HCT116 (cell line): ENCODE results near the gene SNRPA. TPM values are rescaled to one million over a fixed set of nuclear protein-coding genes. Genes with fewer than 3 reads are reported as not detected.

ENCODE experiments used
- ATAC-seq: fragments of 200-7000 bp; cut with Tn5 transposase; 2 replicates; pipeline ENCODE4 v1.9.1; 2020; ENCODE audit warnings: mild to moderate bottlenecking, moderate library complexity
- BruUV-seq: library from RNA; stranded (reverse); fragments of 400-500 nt; replicated peaks from 2 replicates; lab custom pipeline; 2021; lab: Mats Ljungman, UMichigan
- CTCF ChIA-PET: fragments of 300-600 bp; sonication (Branson Sonifier 250); formaldehyde crosslinking; loops from one replicate; lab custom pipeline; 2021; ENCODE audit warnings: antibody characterized with exemption; lab: Charles Lee
- POLR2A ChIA-PET: fragments of 300-600, 350-600 bp; sonication (Branson Sonifier 250); formaldehyde crosslinking; loops from one replicate; lab custom pipeline; 2021; ENCODE audit warnings: antibody characterized with exemption; lab: Charles Lee
- RAD21 ChIA-PET, 2 experiments: fragments of 300-600 bp; sonication (Branson Sonifier 250); formaldehyde crosslinking; loops; one replicate each; lab custom pipeline; 2023; ENCODE audit warnings: low total read pairs in 2 of 2; ENCODE audit not compliant: uncharacterized antibody in 2 of 2, unreplicated experiment in 2 of 2, low non-redundant PET in 1 of 2; lab: Charles Lee
- DNase-seq: peaks from one replicate; pipeline ENCODE4 v3.0.0-alpha.2; 2010; ENCODE audit warnings: low read depth, low spot score
- H2AFZ ChIP-seq: fragments of 200-600 bp; shearing (Covaris generic), sonication (generic); 2 replicates; pipeline ENCODE4 v1.6.1; 2017; ENCODE audit warnings: low read depth, mixed run types, mixed read lengths, antibody characterized with exemption, low read length; ENCODE audit not compliant: poor library complexity, severe bottlenecking
- H3K27ac ChIP-seq: 2 replicates; pipeline ENCODE4 v1.5.1; 2012; ENCODE audit warnings: low read depth, low read length
- H3K27me3 ChIP-seq: fragments of 200-600 bp; sonication (generic); 2 replicates; pipeline ENCODE4 v1.6.1; 2016; ENCODE audit warnings: mixed run types, low read length, mixed read lengths; ENCODE audit not compliant: insufficient read depth
- H3K36me3 ChIP-seq, 2 experiments: fragments of 200-500 bp in 1 of 2; fragments of 200-600 bp in 1 of 2; sonication (Bioruptor generic) in 1 of 2; sonication (generic) in 1 of 2; 2 replicates each; pipeline versions ENCODE4 v1.5.1 to v1.6.1; 2014 to 2016; ENCODE audit warnings: low read length in 2 of 2, inconsistent platforms in 1 of 2, mixed read lengths in 1 of 2, mixed run types in 1 of 2; ENCODE audit not compliant: insufficient read depth in 2 of 2, control insufficient read depth in 1 of 2
- H3K4me1 ChIP-seq, 2 experiments: fragments of 200-600 bp in 1 of 2; sonication (generic) in 1 of 2; 2 replicates each; pipeline versions ENCODE4 v1.5.1 to v1.6.1; 2012 to 2017; ENCODE audit warnings: low read length in 2 of 2, inconsistent platforms in 1 of 2, mild to moderate bottlenecking in 1 of 2, mixed read lengths in 1 of 2, mixed run types in 1 of 2, moderate library complexity in 1 of 2; ENCODE audit not compliant: insufficient read depth in 2 of 2, control insufficient read depth in 1 of 2
- H3K4me2 ChIP-seq: fragments of 200-600 bp; sonication (generic); 2 replicates; pipeline ENCODE4 v1.6.1; 2017; ENCODE audit warnings: mixed run types, low read length, mixed read lengths
- H3K4me3 ChIP-seq, 2 experiments: fragments of 200-600 bp in 1 of 2; sonication (generic) in 1 of 2; replicated peaks in 1 of 2; 2 replicates each; pipeline ENCODE4 v1.5.1; 2011 to 2016; ENCODE audit warnings: low read length in 2 of 2, control low read depth in 1 of 2, low read depth in 1 of 2, mild to moderate bottlenecking in 1 of 2, mixed read lengths in 1 of 2, mixed run types in 1 of 2
- H3K79me2 ChIP-seq: fragments of 200-600 bp; sonication (generic); 2 replicates; pipeline ENCODE4 v1.6.1; 2017; ENCODE audit warnings: mild to moderate bottlenecking, mixed run types, low read length, moderate library complexity, mixed read lengths; ENCODE audit not compliant: insufficient read depth
- H3K9ac ChIP-seq: fragments of 200-600 bp; sonication (generic); 2 replicates; pipeline ENCODE4 v1.6.1; 2016; ENCODE audit warnings: low read length, mixed read lengths
- H3K9me2 ChIP-seq: fragments of 200-600 bp; sonication (generic), shearing (Covaris generic); 2 replicates; pipeline ENCODE4 v1.6.1; 2017; ENCODE audit warnings: mixed run types, mild to moderate bottlenecking, moderate library complexity; ENCODE audit not compliant: insufficient read depth
- H3K9me3 ChIP-seq, 2 experiments: fragments of 200-500 bp in 1 of 2; fragments of 200-600 bp in 1 of 2; sonication (Bioruptor generic) in 1 of 2; sonication (generic) in 1 of 2; 2 replicates each; pipeline ENCODE4 v1.6.1; 2014 to 2017; ENCODE audit warnings: low read length in 2 of 2, mixed read lengths in 2 of 2, inconsistent platforms in 1 of 2, low read depth in 1 of 2, mild to moderate bottlenecking in 1 of 2, mixed run types in 1 of 2, moderate library complexity in 1 of 2; ENCODE audit not compliant: control insufficient read depth in 1 of 2, insufficient read depth in 1 of 2
- H4K20me1 ChIP-seq: fragments of 200-600 bp; sonication (generic), shearing (Covaris generic); 2 replicates; pipeline ENCODE4 v1.6.1; 2017; ENCODE audit warnings: mixed run types, mild to moderate bottlenecking, moderate library complexity; ENCODE audit not compliant: insufficient read depth
- ATF3 ChIP-seq: IDR thresholded peaks from 2 replicates; pipeline ENCODE4 v1.6.1; 2012
- EZH2phosphoT487 ChIP-seq: fragments of 200-600 bp; IDR thresholded peaks from 2 replicates; pipeline ENCODE4 v1.6.1; 2018; ENCODE audit warnings: antibody characterized with exemption, borderline replicate concordance
- POLR2AphosphoS5 ChIP-seq: IDR thresholded peaks from 2 replicates; pipeline ENCODE4 v1.6.1; 2011; ENCODE audit warnings: mild to moderate bottlenecking, low read depth, low read length, moderate library complexity
- SRF ChIP-seq: IDR thresholded peaks from 2 replicates; pipeline ENCODE4 v1.6.1; 2012; ENCODE audit warnings: low read depth
- TCF7L2 ChIP-seq: IDR thresholded peaks from 2 replicates; pipeline ENCODE4 v1.7.0; 2011; ENCODE audit warnings: borderline replicate concordance, inconsistent platforms; ENCODE audit not compliant: insufficient read depth, insufficient read length; ENCODE audit errors: extremely low read depth
- ZFX ChIP-seq: fragments of 450-650 bp; IDR thresholded peaks from 2 replicates; pipeline ENCODE4 v1.6.1; 2017
- ZNF274 ChIP-seq: fragments of 200-500 bp; sonication (Bioruptor generic); IDR thresholded peaks from 2 replicates; pipeline ENCODE4 v1.6.1; 2014; ENCODE audit warnings: mild to moderate bottlenecking, low read depth, low read length, inconsistent platforms
- intact Hi-C: fragments of 100-400 bp; cut with micrococcal nuclease; formaldehyde crosslinking; loops from 2 replicates; pipeline ENCODE4 v1.10.0; 2022
- total RNA-seq: library from RNA; stranded (reverse); gene quantifications from one replicate; pipeline ENCODE4 v1.2.1, GENCODE V29; 2021; ENCODE audit not compliant: unreplicated experiment
- TF ChIP-seq, protein P1 (sequence below): IDR thresholded peaks from 2 replicates; pipeline ENCODE4 v1.6.1; 2012; ENCODE audit warnings: low read depth

SNRPA gene
- total RNA-seq, 1 experiment from 2014 or later = 170 TPM

DNA sequence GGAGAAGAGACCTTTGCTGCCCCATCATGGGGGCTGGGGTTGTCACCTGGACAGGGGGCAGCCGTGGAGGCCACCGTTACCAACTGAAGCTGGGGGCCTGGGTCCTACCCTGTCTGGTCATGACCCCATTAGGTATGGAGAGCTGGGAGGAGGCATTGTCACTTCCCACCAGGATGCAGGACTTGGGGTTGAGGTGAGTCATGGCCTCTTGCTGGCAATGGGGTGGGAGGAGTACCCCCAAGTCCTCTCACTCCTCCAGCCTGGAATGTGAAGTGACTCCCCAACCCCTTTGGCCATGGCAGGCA lies 57.0 kb downstream of the SNRPA start:
- TF ChIP-seq, protein P1, sequence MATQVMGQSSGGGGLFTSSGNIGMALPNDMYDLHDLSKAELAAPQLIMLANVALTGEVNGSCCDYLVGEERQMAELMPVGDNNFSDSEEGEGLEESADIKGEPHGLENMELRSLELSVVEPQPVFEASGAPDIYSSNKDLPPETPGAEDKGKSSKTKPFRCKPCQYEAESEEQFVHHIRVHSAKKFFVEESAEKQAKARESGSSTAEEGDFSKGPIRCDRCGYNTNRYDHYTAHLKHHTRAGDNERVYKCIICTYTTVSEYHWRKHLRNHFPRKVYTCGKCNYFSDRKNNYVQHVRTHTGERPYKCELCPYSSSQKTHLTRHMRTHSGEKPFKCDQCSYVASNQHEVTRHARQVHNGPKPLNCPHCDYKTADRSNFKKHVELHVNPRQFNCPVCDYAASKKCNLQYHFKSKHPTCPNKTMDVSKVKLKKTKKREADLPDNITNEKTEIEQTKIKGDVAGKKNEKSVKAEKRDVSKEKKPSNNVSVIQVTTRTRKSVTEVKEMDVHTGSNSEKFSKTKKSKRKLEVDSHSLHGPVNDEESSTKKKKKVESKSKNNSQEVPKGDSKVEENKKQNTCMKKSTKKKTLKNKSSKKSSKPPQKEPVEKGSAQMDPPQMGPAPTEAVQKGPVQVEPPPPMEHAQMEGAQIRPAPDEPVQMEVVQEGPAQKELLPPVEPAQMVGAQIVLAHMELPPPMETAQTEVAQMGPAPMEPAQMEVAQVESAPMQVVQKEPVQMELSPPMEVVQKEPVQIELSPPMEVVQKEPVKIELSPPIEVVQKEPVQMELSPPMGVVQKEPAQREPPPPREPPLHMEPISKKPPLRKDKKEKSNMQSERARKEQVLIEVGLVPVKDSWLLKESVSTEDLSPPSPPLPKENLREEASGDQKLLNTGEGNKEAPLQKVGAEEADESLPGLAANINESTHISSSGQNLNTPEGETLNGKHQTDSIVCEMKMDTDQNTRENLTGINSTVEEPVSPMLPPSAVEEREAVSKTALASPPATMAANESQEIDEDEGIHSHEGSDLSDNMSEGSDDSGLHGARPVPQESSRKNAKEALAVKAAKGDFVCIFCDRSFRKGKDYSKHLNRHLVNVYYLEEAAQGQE = no peak
- TF ChIP-seq ATF3 (no peak), ZNF274 (no peak), POLR2AphosphoS5 (no peak), ZFX (no peak), EZH2phosphoT487 (no peak), SRF (no peak), TCF7L2 (no peak)
- Histone ChIP-seq H3K9ac (no peak overlapping the region), H3K36me3 (peaks cover 10% of the 10 kb centered on the region in 2 experiments; a peak in 2 of 4 replicates), H3K79me2 (peaks cover 50% of the 10 kb centered on the region), H3K9me2 (no peaks in the 10 kb centered on the region), H3K4me1 (peaks cover 26 to 65% of the 10 kb centered on the region in 2 experiments), H3K4me2 (no peak overlapping the region), H3K4me3 (no peak overlapping the region), H3K27me3 (no peaks in the 10 kb centered on the region), H3K27ac (no peak overlapping the region), H2AFZ (no peak overlapping the region), H4K20me1 (peaks cover 4% of the 10 kb centered on the region; the same call in 1 of the 2 replicates), H3K9me3 (no peaks in the 10 kb centered on the region)
- ATAC-seq = no peak
- BruUV-seq = no TSS peak
- ChIA-PET POLR2A (no interaction called here), RAD21 (interaction anchor here in 1 of 2 experiments (1.2 kb wide), 1 partner anchor 145 kb away, joined by 3 read pairs; no protein-coding TSS in a partner anchor), CTCF (interaction anchor here (1.4 to 2.1 kb wide), 2 partner anchors 38 to 145 kb away, joined by 3 to 23 read pairs; no protein-coding TSS in a partner anchor)
- intact Hi-C loops = no loop called here
- no peak for DNase-seq
